WTC11 (cell line): Measurements from ENCODE around the gene FUT8. TPM values are rescaled to one million over a fixed set of nuclear protein-coding genes. Genes with fewer than 3 reads are reported as not detected.

ENCODE experiments used
- ATAC-seq: fragments of 200-7000 bp; cut with Tn5 transposase; 2 replicates; pipeline ENCODE4 v1.10.0; 2021; ENCODE audit warnings: mild to moderate bottlenecking, moderate library complexity
- CTCF ChIA-PET: fragments of 300-600 bp; sonication (Branson Sonifier 250); formaldehyde crosslinking; loops from one replicate; lab custom pipeline; 2021; ENCODE audit warnings: antibody characterized with exemption; lab: Charles Lee
- POLR2A ChIA-PET: fragments of 350-600 bp; sonication (Branson Sonifier 250); formaldehyde crosslinking; loops from one replicate; lab custom pipeline; 2021; ENCODE audit warnings: antibody characterized with exemption; lab: Charles Lee
- DNase-seq: peaks from one replicate; pipeline ENCODE4 v3.0.0; 2021; ENCODE audit warnings: low spot score
- H3K27ac Mint-ChIP-seq: 2 replicates; pipeline ENCODE4 v1.8.0; 2021; ENCODE audit warnings: mixed read lengths
- H3K27me3 Mint-ChIP-seq: 2 replicates; pipeline ENCODE4 v1.8.0; 2021; ENCODE audit warnings: low read depth, mild to moderate bottlenecking, moderate library complexity, mixed read lengths
- H3K36me3 Mint-ChIP-seq: 2 replicates; pipeline ENCODE4 v1.8.0; 2021; ENCODE audit warnings: mixed read lengths
- H3K4me1 Mint-ChIP-seq: 2 replicates; pipeline ENCODE4 v1.8.0; 2022; ENCODE audit warnings: mixed read lengths
- H3K4me3 Mint-ChIP-seq: 2 replicates; pipeline ENCODE4 v1.8.0; 2021; ENCODE audit warnings: mild to moderate bottlenecking, moderate library complexity, mixed read lengths
- H3K9me3 Mint-ChIP-seq: 2 replicates; pipeline ENCODE4 v1.8.0; 2021; ENCODE audit warnings: mixed read lengths
- EMX1 ChIP-seq: fragments of 250-450 bp; sonication (Bioruptor Pico); IDR thresholded peaks from 2 replicates; pipeline ENCODE4 v1.8.0; 2021; ENCODE audit warnings: mild to moderate bottlenecking
- ETV6 ChIP-seq: sonication (generic); formaldehyde crosslinking; IDR thresholded peaks from 2 replicates; pipeline ENCODE4 v1.8.1; 2022; ENCODE audit warnings: mild to moderate bottlenecking, missing genetic modification reagents
- FOXP4 ChIP-seq: sonication (generic); formaldehyde crosslinking; IDR thresholded peaks from 2 replicates; pipeline ENCODE4 v1.8.0; 2022; ENCODE audit warnings: mild to moderate bottlenecking, missing genetic modification reagents
- GRHL2 ChIP-seq: fragments of 250-450 bp; sonication (Bioruptor Pico); IDR thresholded peaks from 2 replicates; pipeline ENCODE4 v1.8.0; 2022; ENCODE audit warnings: mild to moderate bottlenecking, moderate library complexity; ENCODE audit not compliant: insufficient replicate concordance, severe bottlenecking
- MLX ChIP-seq: sonication (generic); formaldehyde crosslinking; IDR thresholded peaks from 2 replicates; pipeline ENCODE4 v1.8.1; 2023; ENCODE audit warnings: mild to moderate bottlenecking, missing genetic modification reagents, moderate library complexity
- NFYB ChIP-seq: sonication (generic); formaldehyde crosslinking; conservative IDR thresholded peaks from 2 replicates; pipeline ENCODE4 v1.8.0; 2022; ENCODE audit warnings: low read depth, missing genetic modification reagents
- PRDM15 ChIP-seq: sonication (generic); formaldehyde crosslinking; IDR thresholded peaks from 2 replicates; pipeline ENCODE4 v1.8.0; 2022; ENCODE audit warnings: missing genetic modification reagents
- RELA ChIP-seq: sonication (generic); formaldehyde crosslinking; IDR thresholded peaks from 2 replicates; pipeline ENCODE4 v1.8.1; 2022; ENCODE audit warnings: missing genetic modification reagents, mild to moderate bottlenecking, borderline replicate concordance
- SP1 ChIP-seq: sonication (generic); formaldehyde crosslinking; conservative IDR thresholded peaks from 2 replicates; pipeline ENCODE4 v1.8.1; 2022; ENCODE audit warnings: missing genetic modification reagents
- TEAD4 ChIP-seq: sonication (generic); formaldehyde crosslinking; IDR thresholded peaks from 2 replicates; pipeline ENCODE4 v1.8.0; 2022; ENCODE audit warnings: mild to moderate bottlenecking, missing genetic modification reagents
- ZNF138 ChIP-seq: sonication (generic); formaldehyde crosslinking; conservative IDR thresholded peaks from 2 replicates; pipeline ENCODE4 v1.8.1; 2022; ENCODE audit warnings: mild to moderate bottlenecking, moderate library complexity, missing genetic modification reagents
- ZNF263 ChIP-seq: sonication (generic); formaldehyde crosslinking; IDR thresholded peaks from 2 replicates; pipeline ENCODE4 v1.8.1; 2022; ENCODE audit warnings: low read depth, mild to moderate bottlenecking, moderate library complexity, missing genetic modification reagents
- ZNF425 ChIP-seq: fragments of 250-450 bp; sonication (Bioruptor Pico); conservative IDR thresholded peaks from 2 replicates; pipeline ENCODE4 v1.9.0; 2021; ENCODE audit warnings: mild to moderate bottlenecking
- ZNF532 ChIP-seq: fragments of 250-450 bp; sonication (Bioruptor Pico); IDR thresholded peaks from 2 replicates; pipeline ENCODE4 v1.9.0; 2021; ENCODE audit warnings: mild to moderate bottlenecking, borderline replicate concordance
- total RNA-seq: library from RNA; stranded (reverse); gene quantifications from 3 replicates; pipeline ENCODE4 v1.2.3, GENCODE V29; 2021

Gene FUT8
- total RNA-seq, 1 experiment from 2014 or later, result 37.9 TPM

- TF ChIP-seq MLX (CRISPR knock-in tag), result no peak
- Mint-ChIP-seq H3K4me1 (peaks cover 4% of the 10 kb centered on the region), H3K27ac (no peak overlapping the region), H3K27me3 (no peaks in the 10 kb centered on the region), H3K4me3 (no peak overlapping the region), H3K9me3 (peaks cover 12% of the 10 kb centered on the region), H3K36me3 (peaks cover 13% of the 10 kb centered on the region)
- DNase-seq, result no peak
- ChIA-PET POLR2A (no interaction called here), CTCF (no interaction called here)
- no peak for ATAC-seq
These were observed 43.7 kb downstream of the FUT8 start for GRCh38 chr14:65456247-65456646.

- CTCF ChIA-PET, result no interaction called here
- TF ChIP-seq ZNF425 (CRISPR knock-in tag) (no peak), PRDM15 (CRISPR knock-in tag) (no peak), RELA (CRISPR knock-in tag) (no peak), NFYB (CRISPR knock-in tag) (no peak), ZNF138 (CRISPR knock-in tag) (no peak), ZNF532 (no peak), TEAD4 (CRISPR knock-in tag) (no peak), ZNF263 (no peak), MLX (CRISPR knock-in tag) (no peak), FOXP4 (CRISPR knock-in tag) (no peak), SP1 (CRISPR knock-in tag) (no peak), GRHL2 (CRISPR knock-in tag) (no peak), ETV6 (CRISPR knock-in tag) (no peak), EMX1 (CRISPR knock-in tag) (no peak)
- TF ChIP-seq, all 79 proteins: peak for 0
- POLR2A ChIA-PET, result no interaction called here
- no peaks in the 10 kb centered on the region for H3K27me3 Mint-ChIP-seq
- H3K36me3 Mint-ChIP-seq, result peaks cover 4% of the 10 kb centered on the region
- 0 out of 2 replicates have a peak, but pooled peaks cover 4% of the 10 kb centered on the region for H3K9me3 Mint-ChIP-seq
- peaks cover 10% of the 10 kb centered on the region for H3K4me1 Mint-ChIP-seq
- H3K27ac Mint-ChIP-seq, result no peak overlapping the region; the same call in 1 of the 2 replicates
- H3K4me3 Mint-ChIP-seq, result no peak overlapping the region
- DNase-seq (no peak), ATAC-seq (no peak)
These were observed 49.2 kb downstream of the FUT8 start for GRCh38 chr14:65461730-65462129.
